ENCODE data around the gene PPP3R1. TPM values are rescaled to one million over a fixed set of nuclear protein-coding genes. Genes with fewer than 3 reads are reported as not detected.

The PPP3R1 gene
- total RNA-seq, 1 experiment from 2014 or later = 26.5 TPM

DNA sequence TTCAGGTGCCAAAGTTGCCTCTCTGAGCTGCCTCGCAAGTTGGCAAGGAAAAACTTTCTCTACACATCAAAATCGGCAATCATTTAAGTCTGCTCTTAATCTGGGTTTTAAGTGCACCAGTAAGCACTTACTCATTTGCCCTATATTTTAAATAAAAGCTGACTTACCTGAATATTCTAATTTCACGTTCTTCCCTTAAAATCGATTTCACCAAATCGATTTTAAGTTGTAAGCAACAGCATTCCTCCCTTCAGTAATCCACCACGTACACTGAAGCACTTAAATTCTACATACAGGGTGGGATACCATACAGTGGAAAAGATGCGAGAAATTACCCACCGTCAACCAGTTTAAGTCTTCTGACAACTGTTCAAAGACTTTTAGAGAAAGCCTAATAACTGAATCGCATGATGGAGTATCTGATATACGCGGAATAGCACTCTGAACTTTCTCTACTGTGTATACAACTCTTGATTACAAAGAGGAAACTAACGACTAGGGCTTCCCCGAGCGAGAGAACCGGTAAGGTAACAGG is 1.6 kb downstream of the PPP3R1 start:
- H3K27me3 ChIP-seq (replicated peaks) = no peaks in the 10 kb centered on the region
- no peak for DNase-seq (ENCODE audit: low read depth in 1 of 2, low spot score in 2 of 2)
- H3K4me1 ChIP-seq (replicated peaks) = peaks cover 29% of the 10 kb centered on the region
- peaks cover 34% of the 10 kb centered on the region for H3K36me3 ChIP-seq
- no peaks in the 10 kb centered on the region; the same call in 1 of the 2 replicates for H3K9me3 ChIP-seq (replicated peaks)
- peak overlapping the region; percentile 88 for H3K4me3 ChIP-seq
- H3K27ac ChIP-seq = peak overlapping the region; percentile 52

DNA sequence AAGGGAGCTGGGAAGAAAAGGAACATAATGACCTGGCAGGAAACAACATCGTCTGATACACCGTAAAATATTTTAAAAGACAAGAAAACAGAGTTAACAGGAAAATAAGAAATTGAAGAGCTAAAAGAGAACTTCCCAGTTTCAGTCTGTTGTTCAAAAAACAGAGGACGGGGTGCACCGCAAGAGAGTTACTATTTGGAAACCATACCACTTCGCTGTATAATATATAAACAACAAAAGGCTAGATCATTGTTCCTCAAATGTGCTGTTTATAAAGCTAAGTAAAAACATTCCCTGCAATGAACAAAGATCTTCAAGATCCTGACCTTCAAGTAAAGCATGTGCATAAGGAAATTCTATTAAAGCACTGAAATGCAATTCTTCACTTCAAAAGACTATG is 2.1 kb downstream of the PPP3R1 start:
- no peaks in the 10 kb centered on the region; the same call in 1 of the 2 replicates for H3K9me3 ChIP-seq (replicated peaks)
- peak overlapping the region; percentile 52; the same call in 1 of the 2 replicates for H3K27ac ChIP-seq
- H3K36me3 ChIP-seq = peaks cover 35% of the 10 kb centered on the region
- no peaks in the 10 kb centered on the region for H3K27me3 ChIP-seq (replicated peaks)
- DNase-seq (ENCODE audit: low read depth in 1 of 2, low spot score in 2 of 2) = peak in 1 of 2 experiments; percentile 56
- H3K4me1 ChIP-seq (replicated peaks) = peaks cover 26% of the 10 kb centered on the region
- peak overlapping the region; percentile 88 for H3K4me3 ChIP-seq

DNA sequence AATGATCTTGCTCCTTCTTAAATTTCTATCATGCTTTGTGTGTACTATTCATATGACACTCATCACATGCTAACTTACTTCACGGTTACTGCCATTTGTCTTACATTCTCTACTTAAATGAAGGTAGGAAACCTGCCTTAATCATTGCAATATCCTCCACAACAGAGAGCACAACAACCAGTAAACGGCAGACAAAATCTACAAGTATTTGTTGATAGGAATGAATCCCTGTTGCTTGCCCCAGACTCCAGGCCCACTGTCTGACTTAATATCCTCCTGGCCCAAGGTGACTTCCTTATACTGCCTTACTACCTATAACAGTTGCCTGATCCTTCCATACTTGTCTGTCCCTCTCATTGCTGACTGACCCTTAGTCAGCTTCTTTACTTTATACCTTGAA is 3.5 kb downstream of the PPP3R1 start:
- Histone ChIP-seq H3K27me3 (replicated peaks) (no peaks in the 10 kb centered on the region), H3K9me3 (replicated peaks) (no peaks in the 10 kb centered on the region; the same call in 1 of the 2 replicates), H3K4me3 (no peak overlapping the region), H3K36me3 (peaks cover 39% of the 10 kb centered on the region), H3K27ac (no peak overlapping the region), H3K4me1 (replicated peaks) (peaks cover 17% of the 10 kb centered on the region)
- no peak for DNase-seq (ENCODE audit: low read depth in 1 of 2, low spot score in 2 of 2)

DNA sequence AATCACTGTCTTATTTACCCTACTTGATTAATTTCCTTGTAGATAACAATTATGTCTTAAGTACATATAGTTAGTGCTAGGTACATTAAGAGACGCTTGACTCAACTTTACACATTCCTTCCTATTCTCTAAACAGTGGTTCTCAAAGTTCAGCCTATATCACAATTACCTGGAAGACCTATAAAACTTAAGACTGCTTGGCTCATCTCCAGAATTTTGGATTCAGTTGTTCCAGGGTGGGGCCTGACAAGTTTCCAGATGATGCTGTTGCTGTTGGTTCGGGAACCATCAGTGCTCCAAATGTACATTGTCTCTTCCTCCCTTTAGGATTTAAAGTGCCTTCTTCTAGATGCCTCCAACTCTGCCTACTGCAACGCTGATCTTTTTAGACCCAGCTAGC is 4.0 kb downstream of the PPP3R1 start:
- H3K4me1 ChIP-seq (replicated peaks) = peaks cover 17% of the 10 kb centered on the region

DNA sequence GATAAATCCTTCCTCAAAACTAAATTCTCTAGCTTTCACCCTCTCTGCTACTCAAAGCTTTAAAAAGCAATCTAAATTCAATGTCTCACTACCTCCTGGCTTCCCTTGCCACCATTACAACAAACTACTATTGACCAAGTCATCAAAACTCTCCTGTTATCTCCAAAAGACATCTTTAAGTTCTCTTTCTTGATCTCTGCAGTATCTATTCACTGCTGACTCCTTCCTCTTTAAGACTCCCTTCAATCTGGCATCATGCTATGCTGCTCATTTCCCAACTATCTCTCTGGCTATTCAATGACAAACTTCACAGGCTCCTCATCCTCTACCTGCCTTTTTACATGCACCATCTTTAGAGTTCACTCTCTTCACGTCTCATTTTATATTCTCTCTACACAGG is 5.9 kb downstream of the PPP3R1 start:
- peaks cover 34% of the 10 kb centered on the region for H3K36me3 ChIP-seq
- H3K9me3 ChIP-seq (replicated peaks) = no peaks in the 10 kb centered on the region
- H3K4me1 ChIP-seq (replicated peaks) = peaks cover 12% of the 10 kb centered on the region
- no peaks in the 10 kb centered on the region for H3K27me3 ChIP-seq (replicated peaks)
- H3K27ac ChIP-seq = no peak overlapping the region
- no peak for DNase-seq (ENCODE audit: low read depth in 1 of 2, low spot score in 2 of 2)
- no peak overlapping the region for H3K4me3 ChIP-seq

More for the DNA sequence above, 4.0 kb downstream of the PPP3R1 start:
- Histone ChIP-seq H3K27ac (no peak overlapping the region), H3K36me3 (peaks cover 39% of the 10 kb centered on the region), H3K27me3 (replicated peaks) (no peaks in the 10 kb centered on the region), H3K4me3 (no peak overlapping the region), H3K9me3 (replicated peaks) (no peaks in the 10 kb centered on the region; the same call in 1 of the 2 replicates)
- no peak for DNase-seq (ENCODE audit: low read depth in 1 of 2, low spot score in 2 of 2)

DNA sequence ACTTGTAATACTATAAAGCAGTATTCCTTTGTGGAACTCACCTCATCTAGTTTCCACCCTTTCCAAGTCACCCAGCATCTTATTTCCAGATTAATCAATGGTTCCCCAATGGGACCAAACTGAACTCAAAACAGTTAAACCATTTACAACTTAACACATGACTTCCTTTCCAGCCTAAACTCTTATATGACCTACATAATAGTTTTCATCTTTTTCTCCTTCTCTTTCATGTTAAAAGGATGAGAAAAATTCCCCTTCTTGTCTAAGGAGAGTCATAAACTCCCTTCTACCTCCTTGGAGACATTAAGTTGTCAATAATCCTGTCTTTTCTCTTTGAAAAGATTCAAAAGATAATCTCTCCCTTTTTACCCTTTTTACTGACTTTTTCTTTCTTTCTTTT is 6.7 kb downstream of the PPP3R1 start:
- no peaks in the 10 kb centered on the region for H3K27me3 ChIP-seq (replicated peaks)
- H3K27ac ChIP-seq = no peak overlapping the region
- no peaks in the 10 kb centered on the region for H3K9me3 ChIP-seq (replicated peaks)
- peaks cover 29% of the 10 kb centered on the region for H3K36me3 ChIP-seq
- H3K4me1 ChIP-seq (replicated peaks) = peaks cover 11% of the 10 kb centered on the region
- no peak for DNase-seq (ENCODE audit: low read depth in 1 of 2, low spot score in 2 of 2)
- no peak overlapping the region for H3K4me3 ChIP-seq

DNA sequence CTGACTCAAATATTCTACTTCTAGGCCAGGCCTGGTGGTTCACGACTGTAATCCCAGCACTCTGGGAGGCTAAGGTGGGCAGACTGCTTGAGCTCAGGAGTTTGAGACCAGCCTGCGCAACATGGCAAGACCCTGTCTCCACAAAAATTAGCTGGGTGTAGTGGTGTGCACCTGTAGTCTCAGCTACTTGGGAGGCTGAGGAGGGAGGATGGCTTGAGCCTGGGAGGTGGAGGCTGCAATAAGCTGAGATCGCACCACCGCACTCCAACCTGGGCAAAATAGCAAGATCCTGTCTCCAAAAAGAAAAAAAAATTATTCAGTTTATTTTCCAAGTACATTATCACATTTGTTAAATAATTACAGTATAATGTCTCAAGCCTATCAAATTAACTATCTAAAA is 7.3 kb downstream of the PPP3R1 start:
- Histone ChIP-seq H3K36me3 (peaks cover 25% of the 10 kb centered on the region), H3K27ac (no peak overlapping the region), H3K9me3 (replicated peaks) (no peaks in the 10 kb centered on the region), H3K4me1 (replicated peaks) (peaks cover 11% of the 10 kb centered on the region), H3K4me3 (no peak overlapping the region), H3K27me3 (replicated peaks) (no peaks in the 10 kb centered on the region)
- DNase-seq (ENCODE audit: low read depth in 1 of 2, low spot score in 2 of 2) = no peak

DNA sequence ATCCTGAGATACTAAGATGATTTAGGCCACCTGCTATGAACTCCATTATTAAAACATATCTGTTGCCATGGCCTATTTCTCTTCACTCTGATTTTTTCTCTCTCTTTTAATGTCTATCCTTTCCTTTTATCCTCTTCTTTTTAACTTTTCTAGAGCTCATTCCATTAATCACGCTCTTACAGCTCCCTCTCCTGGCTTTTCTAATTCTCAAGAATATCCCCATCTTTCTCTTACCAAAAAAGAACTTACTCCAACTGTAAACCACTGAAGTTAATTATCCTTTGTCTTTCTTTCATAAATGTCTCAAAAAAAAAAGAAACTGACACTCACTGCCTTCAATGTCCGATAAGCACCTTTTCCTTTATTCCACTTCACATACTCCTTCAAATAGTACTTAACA is 7.9 kb downstream of the PPP3R1 start:
- no peak overlapping the region for H3K4me3 ChIP-seq
- H3K36me3 ChIP-seq = peaks cover 21% of the 10 kb centered on the region
- H3K27me3 ChIP-seq (replicated peaks) = no peaks in the 10 kb centered on the region
- H3K9me3 ChIP-seq (replicated peaks) = no peaks in the 10 kb centered on the region
- H3K4me1 ChIP-seq (replicated peaks) = peaks cover 12% of the 10 kb centered on the region
- no peak for DNase-seq (ENCODE audit: low read depth in 1 of 2, low spot score in 2 of 2)
- H3K27ac ChIP-seq = no peak overlapping the region

DNA sequence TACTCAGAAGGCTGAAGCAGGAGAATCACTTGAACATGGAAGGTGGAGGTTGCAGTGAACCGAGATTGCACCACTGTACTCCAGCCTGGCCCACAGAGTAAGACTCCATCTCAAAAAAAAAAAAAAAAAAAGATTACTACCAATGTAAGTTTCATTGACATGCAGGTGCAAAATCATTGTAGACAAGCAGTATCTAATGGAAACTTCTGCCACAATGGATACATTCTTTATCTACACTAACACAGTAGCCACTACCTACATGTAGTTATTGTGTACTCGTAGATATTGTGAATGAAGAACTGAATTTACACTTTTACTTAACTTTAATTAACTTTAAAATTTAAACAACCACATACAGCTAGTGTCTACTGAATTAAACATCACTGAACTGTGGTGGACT is 10.6 kb downstream of the PPP3R1 start:
- no peak for DNase-seq (ENCODE audit: low read depth in 1 of 2, low spot score in 2 of 2)
- H3K4me3 ChIP-seq = no peak overlapping the region
- H3K27ac ChIP-seq = no peak overlapping the region
- H3K36me3 ChIP-seq = peaks cover 13% of the 10 kb centered on the region; the same call in 1 of the 2 replicates
- no peaks in the 10 kb centered on the region for H3K27me3 ChIP-seq (replicated peaks)
- H3K9me3 ChIP-seq (replicated peaks) = no peaks in the 10 kb centered on the region
- H3K4me1 ChIP-seq (replicated peaks) = peaks cover 40% of the 10 kb centered on the region

DNA sequence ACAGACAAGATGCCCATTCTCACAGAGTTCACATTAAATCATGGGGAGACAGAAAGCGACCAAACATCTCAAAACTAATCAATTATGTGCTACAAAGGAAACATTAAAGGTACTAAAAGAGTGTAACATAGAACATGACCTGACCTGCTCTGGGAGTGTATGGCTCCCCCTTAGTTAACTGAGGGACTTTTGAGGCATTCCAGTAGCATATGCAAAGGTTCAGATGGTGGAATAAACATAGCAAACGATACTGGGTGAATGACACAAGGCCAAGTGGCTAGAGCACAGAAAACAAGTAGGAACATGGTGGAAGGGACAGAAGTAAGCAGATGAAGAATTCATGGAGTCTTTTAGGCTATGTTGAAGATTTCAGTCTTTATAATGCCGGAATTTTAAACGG is 11.9 kb downstream of the PPP3R1 start:
- Histone ChIP-seq H3K27ac (no peak overlapping the region), H3K4me3 (no peak overlapping the region), H3K27me3 (replicated peaks) (no peaks in the 10 kb centered on the region), H3K4me1 (replicated peaks) (peaks cover 50% of the 10 kb centered on the region), H3K9me3 (replicated peaks) (no peaks in the 10 kb centered on the region), H3K36me3 (peaks cover 13% of the 10 kb centered on the region; the same call in 1 of the 2 replicates)
- no peak for DNase-seq (ENCODE audit: low read depth in 1 of 2, low spot score in 2 of 2)

DNA sequence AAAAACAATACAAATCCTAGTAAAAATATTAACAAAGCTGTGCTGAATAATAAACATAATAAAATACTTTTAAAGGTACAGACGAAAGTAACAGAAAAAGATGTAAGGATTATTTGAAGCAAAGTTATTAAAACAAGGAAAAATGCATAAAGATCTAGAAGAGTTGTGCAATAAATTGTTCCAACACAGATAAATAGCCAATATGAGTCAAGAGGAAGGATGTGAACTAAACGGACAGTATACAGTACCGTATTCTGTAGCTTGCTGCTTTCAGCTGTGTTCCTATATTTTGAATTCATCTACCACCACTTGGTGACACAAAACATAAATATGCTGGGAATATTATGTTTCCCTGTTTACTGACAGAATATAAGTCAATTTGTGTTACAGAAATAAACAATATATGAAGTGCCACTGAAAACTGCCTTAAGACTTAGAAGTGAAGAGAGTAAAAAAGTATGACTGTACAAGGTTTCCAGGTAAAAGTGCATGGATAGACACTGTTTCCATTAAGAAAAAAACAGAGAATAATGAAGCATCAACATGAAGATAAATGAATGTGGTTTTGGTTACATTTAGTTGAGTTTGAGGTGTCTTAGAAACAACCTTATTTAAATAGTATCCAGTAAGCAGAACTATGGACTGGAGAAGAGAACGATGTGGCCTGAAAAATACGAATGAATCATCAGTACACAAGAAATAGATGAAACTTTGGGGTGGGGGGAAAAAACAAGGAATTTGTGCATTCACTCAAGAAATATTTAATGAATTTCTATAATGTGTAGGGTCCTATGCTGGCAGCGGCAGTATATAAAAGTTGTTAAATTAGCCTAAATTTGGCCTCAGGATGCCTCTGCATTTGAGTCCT is 13.1 kb downstream of the PPP3R1 start:
- H3K27me3 ChIP-seq (replicated peaks) = no peaks in the 10 kb centered on the region
- peaks cover 7% of the 10 kb centered on the region; the same call in 1 of the 2 replicates for H3K36me3 ChIP-seq
- no peak overlapping the region for H3K4me3 ChIP-seq
- peaks cover 50% of the 10 kb centered on the region for H3K4me1 ChIP-seq (replicated peaks)
- H3K27ac ChIP-seq = peak overlapping the region; percentile 22; the same call in 1 of the 2 replicates
- no peaks in the 10 kb centered on the region for H3K9me3 ChIP-seq (replicated peaks)
- no peak for DNase-seq (ENCODE audit: low read depth in 1 of 2, low spot score in 2 of 2)

DNA sequence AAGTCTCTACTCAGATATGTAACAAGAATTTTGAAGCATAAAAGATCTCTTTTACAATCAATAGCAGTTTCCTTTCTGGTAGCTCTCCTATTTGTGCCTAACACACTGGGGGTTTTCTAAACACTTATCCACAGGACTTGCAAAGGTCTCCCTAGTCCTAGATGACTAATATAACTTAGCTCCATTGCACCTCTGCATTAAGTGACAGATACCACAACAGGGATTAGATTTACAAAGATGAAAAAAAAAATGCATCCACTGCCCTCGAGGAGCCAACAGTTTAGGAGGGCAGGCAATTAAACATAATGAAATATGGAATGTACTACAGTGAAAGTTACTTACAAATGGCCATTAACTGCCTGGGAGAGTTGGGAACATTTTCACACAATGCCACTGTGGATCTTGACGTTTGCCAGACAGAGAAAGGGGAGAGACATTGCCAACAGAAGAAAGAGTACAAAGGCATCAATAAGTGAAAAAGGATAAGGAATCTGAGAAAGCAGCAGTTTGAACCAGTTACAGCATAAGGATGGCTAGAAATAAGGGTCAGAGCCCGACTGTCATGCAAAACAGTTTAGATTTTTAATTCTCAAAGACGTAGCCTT is 14.3 kb downstream of the PPP3R1 start:
- no peak overlapping the region for H3K4me3 ChIP-seq
- peaks cover 50% of the 10 kb centered on the region for H3K4me1 ChIP-seq (replicated peaks)
- no peak overlapping the region for H3K27ac ChIP-seq
- H3K36me3 ChIP-seq = peaks cover 7% of the 10 kb centered on the region; the same call in 1 of the 2 replicates
- DNase-seq (ENCODE audit: low read depth in 1 of 2, low spot score in 2 of 2) = no peak
- H3K9me3 ChIP-seq (replicated peaks) = no peaks in the 10 kb centered on the region
- no peaks in the 10 kb centered on the region for H3K27me3 ChIP-seq (replicated peaks)

DNA sequence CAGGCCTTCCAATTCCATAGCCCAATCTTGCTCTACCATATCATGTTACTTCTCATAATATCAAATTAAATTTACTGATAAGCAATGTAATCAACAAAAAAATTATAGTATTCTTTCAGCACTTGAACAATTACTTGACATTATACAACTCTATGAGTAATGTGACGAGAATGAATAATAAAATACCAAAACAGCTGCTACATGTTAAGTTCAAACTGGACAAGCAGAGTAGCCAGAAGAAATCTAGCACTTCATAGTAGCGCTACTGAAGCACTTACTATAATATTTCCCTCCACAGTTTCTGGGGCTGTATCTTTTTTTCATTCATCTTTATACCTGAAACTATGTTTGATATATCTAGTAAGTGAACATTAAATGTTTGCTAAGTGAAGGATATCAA is 14.9 kb downstream of the PPP3R1 start:
- Histone ChIP-seq H3K27ac (no peak overlapping the region), H3K27me3 (replicated peaks) (no peaks in the 10 kb centered on the region), H3K9me3 (replicated peaks) (no peaks in the 10 kb centered on the region), H3K4me1 (replicated peaks) (peaks cover 50% of the 10 kb centered on the region), H3K36me3 (peaks cover 7% of the 10 kb centered on the region; the same call in 1 of the 2 replicates), H3K4me3 (no peak overlapping the region)
- DNase-seq (ENCODE audit: low read depth in 1 of 2, low spot score in 2 of 2) = no peak

DNA sequence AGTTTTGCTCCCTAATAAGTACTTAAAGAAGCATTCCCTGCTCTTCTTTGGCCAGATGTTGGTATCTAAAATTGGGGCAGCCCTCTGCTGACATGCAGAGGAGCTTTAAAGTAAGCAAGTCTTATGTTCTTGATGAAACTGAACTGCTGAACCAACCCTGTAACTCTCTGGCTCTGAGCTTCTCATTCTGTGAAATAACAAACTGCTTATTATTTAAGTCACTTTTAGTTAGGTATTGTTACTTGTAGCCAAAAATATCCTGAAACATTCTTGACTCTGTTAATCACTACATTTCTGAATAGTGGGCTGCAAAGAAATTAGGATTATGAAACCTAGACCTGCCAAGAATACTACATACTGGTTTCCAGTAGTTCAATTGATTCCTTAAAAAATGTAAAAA is 15.5 kb downstream of the PPP3R1 start:
- H3K27ac ChIP-seq = no peak overlapping the region
- no peak for DNase-seq (ENCODE audit: low read depth in 1 of 2, low spot score in 2 of 2)
- peaks cover 7% of the 10 kb centered on the region; the same call in 1 of the 2 replicates for H3K36me3 ChIP-seq
- peaks cover 50% of the 10 kb centered on the region for H3K4me1 ChIP-seq (replicated peaks)
- no peaks in the 10 kb centered on the region for H3K9me3 ChIP-seq (replicated peaks)
- H3K4me3 ChIP-seq = no peak overlapping the region
- no peaks in the 10 kb centered on the region for H3K27me3 ChIP-seq (replicated peaks)

Data from SJSA1 (cell line).